Measurements from ENCODE around the gene CCDC91. TPM values are rescaled to one million over a fixed set of nuclear protein-coding genes. Genes with fewer than 3 reads are reported as not detected.

Gene CCDC91
- polyA plus RNA-seq, 3 donors = 6.3 to 18.1 (median 15.6) TPM

DNA sequence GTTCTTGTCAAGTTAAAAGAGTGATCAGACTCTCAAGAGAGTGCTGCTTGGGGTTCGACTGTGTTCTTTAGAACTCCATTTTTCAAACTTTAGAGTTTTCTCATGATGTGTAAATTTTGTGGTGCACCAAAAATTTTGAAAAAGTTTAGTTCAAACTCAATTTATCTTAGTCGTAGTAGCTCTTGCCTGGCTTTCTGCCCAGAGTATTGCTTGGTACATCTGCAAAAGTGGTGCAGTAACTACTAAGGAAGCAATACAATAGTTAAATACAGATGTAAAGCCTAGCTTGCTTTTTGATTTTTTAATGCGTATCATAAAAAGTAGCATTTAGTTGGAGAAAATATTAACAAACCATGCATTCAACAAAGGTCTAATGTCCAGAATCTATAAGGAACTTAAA, 9.5 kb upstream of the CCDC91 start:
- no peak overlapping the region for H2AFZ ChIP-seq (ENCODE audit: insufficient read depth, low read depth, low read length, poor library complexity, severe bottlenecking)
- no peak overlapping the region for H3K27ac ChIP-seq (ENCODE audit: low read depth in 1 of 2, low read length in 2 of 2)
- H3K79me2 ChIP-seq (ENCODE audit: insufficient read depth, low read length) = no peaks in the 10 kb centered on the region
- TF ChIP-seq, protein P1, sequence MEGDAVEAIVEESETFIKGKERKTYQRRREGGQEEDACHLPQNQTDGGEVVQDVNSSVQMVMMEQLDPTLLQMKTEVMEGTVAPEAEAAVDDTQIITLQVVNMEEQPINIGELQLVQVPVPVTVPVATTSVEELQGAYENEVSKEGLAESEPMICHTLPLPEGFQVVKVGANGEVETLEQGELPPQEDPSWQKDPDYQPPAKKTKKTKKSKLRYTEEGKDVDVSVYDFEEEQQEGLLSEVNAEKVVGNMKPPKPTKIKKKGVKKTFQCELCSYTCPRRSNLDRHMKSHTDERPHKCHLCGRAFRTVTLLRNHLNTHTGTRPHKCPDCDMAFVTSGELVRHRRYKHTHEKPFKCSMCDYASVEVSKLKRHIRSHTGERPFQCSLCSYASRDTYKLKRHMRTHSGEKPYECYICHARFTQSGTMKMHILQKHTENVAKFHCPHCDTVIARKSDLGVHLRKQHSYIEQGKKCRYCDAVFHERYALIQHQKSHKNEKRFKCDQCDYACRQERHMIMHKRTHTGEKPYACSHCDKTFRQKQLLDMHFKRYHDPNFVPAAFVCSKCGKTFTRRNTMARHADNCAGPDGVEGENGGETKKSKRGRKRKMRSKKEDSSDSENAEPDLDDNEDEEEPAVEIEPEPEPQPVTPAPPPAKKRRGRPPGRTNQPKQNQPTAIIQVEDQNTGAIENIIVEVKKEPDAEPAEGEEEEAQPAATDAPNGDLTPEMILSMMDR (IDR thresholded peaks at IDR 0.05) = no peak
- no peaks in the 10 kb centered on the region for H3K27me3 ChIP-seq (ENCODE audit: control insufficient read depth in 2 of 2, insufficient read depth in 2 of 2, low read length in 2 of 2)
- no peaks in the 10 kb centered on the region for H3K36me3 ChIP-seq (replicated peaks in 1 of 2; ENCODE audit: control insufficient read depth in 1 of 2, insufficient read depth in 2 of 2, low read length in 2 of 2)
- no peaks in the 10 kb centered on the region for H3K4me1 ChIP-seq (ENCODE audit: control insufficient read depth in 1 of 2, insufficient read depth in 2 of 2, low read length in 2 of 2)
- Mint-ChIP-seq H3K4me1 (no peaks in the 10 kb centered on the region), H3K27me3 (ENCODE audit: low read depth in 3 of 3) (peaks cover 0 to 4% (median 2%) of the 10 kb centered on the region in 3 donors), H3K4me3 (no peak overlapping the region), H3K36me3 (no peaks in the 10 kb centered on the region), H3K9me3 (peaks cover 0 to 10% (median 2%) of the 10 kb centered on the region in 7 donors), H3K27ac (no peak overlapping the region)
- no peak overlapping the region for H3K4me2 ChIP-seq (replicated peaks; ENCODE audit: extremely low read depth, low read length, poor library complexity, severe bottlenecking)
- no peaks in the 10 kb centered on the region for H3K9me3 ChIP-seq (replicated peaks in 1 of 2; ENCODE audit: control insufficient read depth in 1 of 2, insufficient read depth in 1 of 2, low read length in 2 of 2)
- 100% methylated on average over 1 of the region's 3 CpGs for WGBS (ENCODE audit: insufficient coverage)
- no peak overlapping the region for H3K9ac ChIP-seq (ENCODE audit: insufficient read depth, low read length, poor library complexity, severe bottlenecking)
- no peaks in the 10 kb centered on the region for H4K20me1 ChIP-seq (ENCODE audit: insufficient read depth, low read length)
- H3K4me3 ChIP-seq (replicated peaks in 1 of 3; ENCODE audit: low read depth in 2 of 3, low read length in 3 of 3) = no peak overlapping the region
- DNase-seq = no peak
- intact Hi-C loops (cut with micrococcal nuclease) = no loop called here

DNA sequence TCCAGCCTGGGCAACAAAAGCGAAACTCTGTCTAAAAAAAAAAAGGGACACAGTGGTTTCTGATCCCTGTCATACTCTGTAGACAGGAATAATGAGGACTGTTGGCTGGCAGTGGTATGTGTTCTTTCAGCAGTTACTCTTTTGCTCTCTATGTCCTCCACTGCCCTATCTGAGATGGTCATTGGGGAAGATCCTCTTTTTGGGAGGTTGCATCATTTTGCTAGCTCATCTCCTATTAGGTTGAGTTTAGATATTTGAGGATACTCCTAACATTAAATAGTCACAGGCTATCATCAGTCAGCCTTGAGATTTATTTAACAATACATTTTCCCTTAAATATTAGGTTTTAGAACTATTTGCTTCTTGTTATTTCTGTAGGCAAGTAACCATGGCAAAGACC, 5.9 kb upstream of the CCDC91 start:
- Mint-ChIP-seq H3K27me3 (ENCODE audit: low read depth in 3 of 3) (peaks cover 0 to 2% (median under 1%) of the 10 kb centered on the region in 3 donors), H3K27ac (no peak overlapping the region), H3K36me3 (no peaks in the 10 kb centered on the region), H3K9me3 (peaks cover 0 to 10% (median 3%) of the 10 kb centered on the region in 7 donors), H3K4me1 (no peaks in the 10 kb centered on the region), H3K4me3 (no peak overlapping the region)
- intact Hi-C loops (cut with micrococcal nuclease) = no loop called here
- no peaks in the 10 kb centered on the region for H3K9me3 ChIP-seq (replicated peaks in 1 of 2; ENCODE audit: control insufficient read depth in 1 of 2, insufficient read depth in 1 of 2, low read length in 2 of 2)
- no peaks in the 10 kb centered on the region for H4K20me1 ChIP-seq (ENCODE audit: insufficient read depth, low read length)
- DNase-seq = peak in 2 of 3 donors; percentile 14 to 18
- H3K27me3 ChIP-seq (ENCODE audit: control insufficient read depth in 2 of 2, insufficient read depth in 2 of 2, low read length in 2 of 2) = no peaks in the 10 kb centered on the region
- H3K4me2 ChIP-seq (replicated peaks; ENCODE audit: extremely low read depth, low read length, poor library complexity, severe bottlenecking) = no peak overlapping the region
- H3K4me1 ChIP-seq (ENCODE audit: control insufficient read depth in 1 of 2, insufficient read depth in 2 of 2, low read length in 2 of 2) = no peaks in the 10 kb centered on the region
- no peak overlapping the region for H2AFZ ChIP-seq (ENCODE audit: insufficient read depth, low read depth, low read length, poor library complexity, severe bottlenecking)
- H3K27ac ChIP-seq (ENCODE audit: low read depth in 1 of 2, low read length in 2 of 2) = no peak overlapping the region
- TF ChIP-seq, protein P1 (IDR thresholded peaks at IDR 0.05) = no peak
- WGBS (ENCODE audit: insufficient coverage) = 88% methylated on average over 1 of the region's 1 CpG
- no peaks in the 10 kb centered on the region for H3K36me3 ChIP-seq (replicated peaks in 1 of 2; ENCODE audit: control insufficient read depth in 1 of 2, insufficient read depth in 2 of 2, low read length in 2 of 2)
- no peak overlapping the region for H3K9ac ChIP-seq (ENCODE audit: insufficient read depth, low read length, poor library complexity, severe bottlenecking)
- no peaks in the 10 kb centered on the region for H3K79me2 ChIP-seq (ENCODE audit: insufficient read depth, low read length)
- H3K4me3 ChIP-seq (replicated peaks in 1 of 3; ENCODE audit: low read depth in 2 of 3, low read length in 3 of 3) = no peak overlapping the region

Data from CD14-positive monocyte (primary cell).